HepG2 (cell line): Measurements from ENCODE around the gene GINS3.

Experiments used
- CHD4 ChIP-seq: fragments of 200-600 bp; sonication (generic); IDR thresholded peaks from 2 replicates; pipeline ENCODE4 v1.7.0; 2017; ENCODE audit warnings: mild to moderate bottlenecking, low read length, borderline replicate concordance
- EZH2 ChIP-seq: conservative IDR thresholded peaks from 2 replicates; pipeline ENCODE4 v1.6.1; 2012; ENCODE audit warnings: mild to moderate bottlenecking, low read depth, low read length, moderate library complexity
- POLR2A ChIP-seq, 2 experiments: IDR thresholded peaks; 2 replicates each; pipeline ENCODE4 v1.6.1; 2011; ENCODE audit warnings: low read depth in 2 of 2, low read length in 2 of 2, mild to moderate bottlenecking in 1 of 2, moderate library complexity in 1 of 2; ENCODE audit not compliant: insufficient read depth in 1 of 2
- RERE ChIP-seq: IDR thresholded peaks from 2 replicates; pipeline ENCODE4 v1.6.1; 2016; ENCODE audit warnings: low read depth, missing genetic modification reagents, missing compliant biosample characterization
- TSC22D2 ChIP-seq: sonication (generic); formaldehyde crosslinking; IDR thresholded peaks from 2 replicates; pipeline ENCODE4 v1.5.1; 2020; ENCODE audit warnings: missing genetic modification reagents, mild to moderate bottlenecking, borderline replicate concordance
- TF ChIP-seq, protein P1 (sequence below): sonication (generic); formaldehyde crosslinking; IDR thresholded peaks from 2 replicates; pipeline ENCODE4 v1.4.0; 2020; ENCODE audit warnings: missing genetic modification reagents, borderline replicate concordance

DNA sequence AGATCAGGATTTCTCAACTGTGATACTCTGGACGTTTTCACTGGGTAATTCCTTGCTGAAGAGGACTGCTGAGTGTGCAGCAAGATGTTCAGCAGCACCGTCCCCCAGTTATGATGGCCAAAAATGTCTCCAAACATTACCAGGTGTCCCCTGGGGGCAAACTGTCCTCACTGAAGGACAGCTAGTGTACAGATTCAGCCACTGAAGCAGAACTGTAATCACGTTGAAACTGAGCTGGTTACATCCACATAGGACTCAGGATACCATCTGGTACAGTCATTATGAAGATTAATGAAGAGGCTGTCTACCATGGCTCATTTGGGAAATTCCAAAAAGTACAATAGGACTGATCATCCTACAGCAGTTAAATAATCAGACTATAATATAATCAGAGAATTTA lies 43.3 kb upstream of the GINS3 start:
- TF ChIP-seq CHD4 (no peak), POLR2A (IDR thresholded peaks at IDR 0.05; ENCODE audit: insufficient read depth in 1 of 2, low read depth in 2 of 2, low read length in 2 of 2) (no peak), RERE (CRISPR knock-in tag) (no peak), TSC22D2 (CRISPR knock-in tag) (no peak), EZH2 (no peak)
- TF ChIP-seq, protein P1, sequence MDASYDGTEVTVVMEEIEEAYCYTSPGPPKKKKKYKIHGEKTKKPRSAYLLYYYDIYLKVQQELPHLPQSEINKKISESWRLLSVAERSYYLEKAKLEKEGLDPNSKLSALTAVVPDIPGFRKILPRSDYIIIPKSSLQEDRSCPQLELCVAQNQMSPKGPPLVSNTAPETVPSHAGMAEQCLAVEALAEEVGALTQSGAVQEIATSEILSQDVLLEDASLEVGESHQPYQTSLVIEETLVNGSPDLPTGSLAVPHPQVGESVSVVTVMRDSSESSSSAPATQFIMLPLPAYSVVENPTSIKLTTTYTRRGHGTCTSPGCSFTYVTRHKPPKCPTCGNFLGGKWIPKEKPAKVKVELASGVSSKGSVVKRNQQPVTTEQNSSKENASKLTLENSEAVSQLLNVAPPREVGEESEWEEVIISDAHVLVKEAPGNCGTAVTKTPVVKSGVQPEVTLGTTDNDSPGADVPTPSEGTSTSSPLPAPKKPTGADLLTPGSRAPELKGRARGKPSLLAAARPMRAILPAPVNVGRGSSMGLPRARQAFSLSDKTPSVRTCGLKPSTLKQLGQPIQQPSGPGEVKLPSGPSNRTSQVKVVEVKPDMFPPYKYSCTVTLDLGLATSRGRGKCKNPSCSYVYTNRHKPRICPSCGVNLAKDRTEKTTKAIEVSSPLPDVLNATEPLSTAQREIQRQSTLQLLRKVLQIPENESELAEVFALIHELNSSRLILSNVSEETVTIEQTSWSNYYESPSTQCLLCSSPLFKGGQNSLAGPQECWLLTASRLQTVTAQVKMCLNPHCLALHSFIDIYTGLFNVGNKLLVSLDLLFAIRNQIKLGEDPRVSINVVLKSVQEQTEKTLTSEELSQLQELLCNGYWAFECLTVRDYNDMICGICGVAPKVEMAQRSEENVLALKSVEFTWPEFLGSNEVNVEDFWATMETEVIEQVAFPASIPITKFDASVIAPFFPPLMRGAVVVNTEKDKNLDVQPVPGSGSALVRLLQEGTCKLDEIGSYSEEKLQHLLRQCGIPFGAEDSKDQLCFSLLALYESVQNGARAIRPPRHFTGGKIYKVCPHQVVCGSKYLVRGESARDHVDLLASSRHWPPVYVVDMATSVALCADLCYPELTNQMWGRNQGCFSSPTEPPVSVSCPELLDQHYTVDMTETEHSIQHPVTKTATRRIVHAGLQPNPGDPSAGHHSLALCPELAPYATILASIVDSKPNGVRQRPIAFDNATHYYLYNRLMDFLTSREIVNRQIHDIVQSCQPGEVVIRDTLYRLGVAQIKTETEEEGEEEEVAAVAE (CRISPR knock-in tag): no peak
